HG03097 (cell line): Measurements from ENCODE around the gene RHOXF1.
"Not testable (repeated sequence)": the region's sequence is repeated elsewhere in the genome, so short reads cannot be mapped to it uniquely, and the experiment has no call there.

Experiments used
- ATAC-seq: cut with Tn5 transposase; IDR thresholded peaks from one replicate; pipeline ENCODE4 v1.9.1; 2021; ENCODE audit not compliant: unreplicated experiment, low FRiP score

The RHOXF1 gene

DNA sequence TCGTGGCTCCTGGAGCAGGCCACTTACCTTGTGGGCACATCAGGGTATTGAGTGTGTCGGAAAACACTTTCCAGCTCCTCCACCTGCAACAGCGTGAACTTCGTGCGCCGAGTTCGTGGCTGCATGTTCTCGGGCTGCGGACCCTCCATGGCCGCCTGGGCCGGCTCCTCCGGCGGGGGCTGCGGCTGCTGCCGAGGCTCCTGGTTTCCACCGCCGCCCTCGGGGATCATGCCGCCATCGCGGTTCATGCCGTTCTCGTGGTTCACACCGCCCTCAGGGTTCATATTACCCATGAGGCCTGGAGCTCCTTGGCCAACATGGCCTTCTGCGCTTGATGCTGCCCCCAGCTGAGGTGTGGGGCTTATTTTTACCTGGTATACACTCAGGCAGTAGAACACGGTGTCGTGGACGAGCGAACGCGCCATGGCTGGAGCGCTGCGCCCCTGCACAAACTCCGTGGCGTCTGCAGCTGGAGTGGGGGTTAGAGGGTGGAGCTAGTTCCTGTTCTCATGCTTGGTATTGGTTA is at the start of gene RHOXF1:
Gene RHOXF1, minus strand, starts transcription at position 476 of the 526 bp plus-strand sequence. Its CDS starts 51 bp downstream, at position 425.
- ATAC-seq = no peak

- not testable (repeated sequence) for ATAC-seq
Observed at GRCh38 chrX:120159086-120159485, 43.4 kb upstream of the RHOXF1 start.

DNA sequence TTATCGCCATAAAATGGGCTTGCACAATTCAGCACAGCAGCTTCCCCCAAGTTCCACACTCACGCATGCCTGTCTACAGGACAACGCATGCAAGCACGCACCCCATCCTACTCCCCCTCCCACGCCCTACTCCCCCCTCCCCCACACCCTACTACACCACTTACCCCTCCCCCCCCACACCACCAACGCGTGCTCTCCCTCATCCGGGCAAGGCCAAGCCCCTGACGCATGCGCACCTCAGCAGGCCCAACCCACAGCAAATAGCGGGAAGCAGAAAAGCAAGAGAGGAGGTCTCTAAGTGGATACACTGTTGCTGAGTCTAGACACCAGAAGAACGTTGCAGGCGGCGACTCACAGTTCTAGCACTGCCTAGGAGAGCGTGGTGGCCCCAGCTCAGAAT is 42.6 kb upstream of the RHOXF1 start, which contains the start of gene RHOXF2:
Gene RHOXF2, plus strand, starts transcription at position 301 of the 400 bp plus-strand sequence. CDS start 138 bp downstream, outside the sequence.
- ATAC-seq = not testable (repeated sequence)

GRCh38 chrX:120150109-120150744 is 34.5 kb upstream of the RHOXF1 start:
- ATAC-seq = not testable (repeated sequence)

GRCh38 chrX:120147537-120147936 is 31.8 kb upstream of the RHOXF1 start:
- no peak for ATAC-seq

GRCh38 chrX:120146323-120146722 is 30.6 kb upstream of the RHOXF1 start:
- not testable (repeated sequence) for ATAC-seq

- ATAC-seq = no peak
Observed at GRCh38 chrX:120145295-120145925, 29.7 kb upstream of the RHOXF1 start.

GRCh38 chrX:120144178-120144844 is 28.6 kb upstream of the RHOXF1 start:
- ATAC-seq = no peak

DNA sequence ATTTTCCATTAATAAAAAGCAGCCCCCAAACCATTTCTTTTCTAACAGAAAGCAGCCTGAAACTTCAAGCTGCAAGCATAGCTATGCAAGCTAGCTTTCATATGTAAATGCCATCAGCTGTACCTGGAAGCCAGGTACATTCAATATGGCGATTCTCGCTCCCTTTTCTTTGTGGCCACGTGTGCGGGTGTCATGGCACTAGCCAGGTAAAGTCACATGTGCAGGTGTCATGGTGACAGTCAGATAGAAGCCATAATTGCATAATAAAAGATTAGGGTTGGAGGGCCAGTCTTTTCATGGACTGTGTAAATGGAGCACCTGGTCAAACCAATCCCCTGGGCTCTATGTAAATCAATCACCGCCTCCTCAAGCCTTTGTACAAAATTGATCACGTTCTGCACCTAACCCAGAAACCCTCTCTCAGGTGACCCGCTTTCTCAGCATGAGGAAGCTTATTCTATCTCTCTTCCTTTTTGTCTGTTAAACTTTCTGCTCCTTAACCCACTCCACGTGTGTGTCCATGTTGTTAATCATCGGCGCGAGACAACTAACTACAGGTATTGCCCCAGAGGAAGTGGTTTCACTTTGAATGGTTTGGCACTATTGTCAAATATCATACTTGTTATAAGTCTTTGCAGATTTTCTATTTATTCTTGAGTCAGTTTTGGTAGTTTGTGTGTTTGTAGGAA is 24.7 kb upstream of the RHOXF1 start:
- ATAC-seq = no peak

GRCh38 chrX:120137439-120137838 is 21.7 kb upstream of the RHOXF1 start:
- ATAC-seq = no peak

DNA sequence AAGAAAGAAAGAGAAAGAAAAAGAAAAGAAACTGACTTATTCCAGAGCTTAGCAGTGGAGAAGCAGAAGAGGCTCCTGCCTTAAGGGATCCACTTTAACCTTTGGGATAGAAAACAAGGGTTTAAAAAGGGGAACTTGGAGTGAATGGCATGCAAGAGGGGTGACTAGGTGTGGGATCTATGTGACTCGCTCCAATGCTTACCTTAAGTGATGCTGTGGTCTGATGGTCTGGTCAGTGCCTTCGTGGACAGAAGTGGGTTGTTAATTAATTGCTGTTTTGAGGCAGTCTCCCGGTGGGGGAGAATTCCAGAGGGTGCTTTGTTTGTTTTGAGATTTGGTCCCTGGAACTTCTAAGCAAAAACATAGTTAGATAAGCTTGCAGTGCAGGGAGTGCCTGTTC is 21.1 kb upstream of the RHOXF1 start:
- ATAC-seq = no peak

DNA sequence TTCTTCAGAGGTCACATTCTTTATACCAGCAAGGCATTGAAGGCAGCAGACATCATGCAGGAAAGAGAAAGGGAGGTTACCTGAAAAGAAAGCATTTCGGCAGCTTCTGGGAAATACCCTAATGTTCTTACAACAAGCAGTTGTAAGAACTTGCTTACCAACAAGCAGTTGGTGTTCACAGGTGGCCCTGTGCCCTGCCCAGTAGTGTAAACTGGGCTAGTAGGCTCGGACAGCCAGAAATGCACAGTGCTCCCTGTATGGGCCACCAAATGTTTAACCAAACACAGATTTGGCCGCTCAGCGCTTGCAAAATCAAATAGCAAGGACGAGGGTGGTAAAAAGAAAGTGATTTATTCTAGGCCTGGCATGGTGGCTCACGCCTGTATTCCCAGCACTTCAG is 20.4 kb upstream of the RHOXF1 start:
- no peak for ATAC-seq

DNA sequence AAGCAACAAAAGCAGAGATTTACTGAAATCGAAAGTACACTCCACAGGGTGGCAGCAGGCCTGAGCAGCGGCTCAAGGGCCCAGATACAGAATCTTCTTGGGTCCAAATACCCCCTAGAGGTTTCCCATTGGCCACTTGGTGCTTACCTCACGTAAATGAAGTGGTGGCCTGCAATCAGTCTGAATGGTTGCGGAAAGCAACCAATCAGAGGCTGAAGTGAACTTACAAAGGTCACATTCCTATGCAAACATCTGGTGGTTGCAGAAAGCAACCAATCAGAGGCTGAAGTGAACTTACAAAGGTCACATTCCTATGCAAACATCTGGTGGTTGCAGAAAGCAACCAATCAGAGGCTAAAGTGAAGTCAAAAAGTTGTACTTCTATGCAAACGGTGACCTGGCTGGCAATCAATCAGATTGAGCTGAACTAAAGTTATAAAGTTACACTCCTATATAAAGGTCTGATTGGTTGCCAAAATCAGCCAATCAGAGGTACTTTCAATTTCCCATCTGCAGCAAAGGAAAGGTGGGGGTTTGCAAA is 12.7 kb upstream of the RHOXF1 start:
- ATAC-seq = not testable (repeated sequence)

- ATAC-seq = no peak
Observed at GRCh38 chrX:120125444-120125843, 9.7 kb upstream of the RHOXF1 start.

GRCh38 chrX:120120223-120120622 is 4.5 kb upstream of the RHOXF1 start:
- no peak for ATAC-seq

DNA sequence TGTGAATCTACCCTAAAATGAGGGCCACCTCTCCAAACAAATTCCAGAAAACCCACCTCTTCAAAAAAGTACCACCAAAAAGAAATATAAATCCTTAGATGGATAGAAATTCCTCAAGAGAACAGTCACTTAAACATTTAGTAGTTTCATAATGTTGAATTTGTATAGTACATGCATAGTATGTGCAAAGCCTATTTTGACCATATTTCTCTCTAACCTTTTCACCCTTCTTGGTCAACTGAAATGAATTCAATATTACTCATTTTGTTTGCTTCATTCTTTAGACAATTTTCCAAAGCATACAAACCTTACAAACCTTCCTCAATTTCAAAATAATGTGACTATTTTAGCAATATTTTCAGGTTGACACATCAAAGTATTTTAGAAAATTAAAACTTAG is 4.1 kb downstream of the RHOXF1 start:
- no peak for ATAC-seq

DNA sequence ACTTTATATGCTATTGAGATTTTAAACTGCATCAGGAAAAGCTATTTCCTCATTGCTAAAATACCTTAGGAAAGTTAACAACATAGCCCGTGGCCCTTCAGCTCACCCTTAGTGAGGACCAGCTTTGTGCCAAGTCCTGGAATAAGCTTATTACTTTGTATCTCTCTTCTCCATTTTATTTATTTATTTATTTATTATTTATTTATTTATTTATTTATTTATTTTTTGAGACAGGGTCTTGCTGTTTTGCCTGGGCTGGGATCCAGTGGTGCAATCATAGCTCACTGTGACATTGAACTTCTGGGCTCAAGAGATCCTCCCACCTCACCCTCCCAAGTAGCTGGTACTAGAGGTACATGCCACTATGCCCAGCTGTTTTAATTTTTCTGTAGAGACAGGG is 6.3 kb downstream of the RHOXF1 start:
- no peak for ATAC-seq

DNA sequence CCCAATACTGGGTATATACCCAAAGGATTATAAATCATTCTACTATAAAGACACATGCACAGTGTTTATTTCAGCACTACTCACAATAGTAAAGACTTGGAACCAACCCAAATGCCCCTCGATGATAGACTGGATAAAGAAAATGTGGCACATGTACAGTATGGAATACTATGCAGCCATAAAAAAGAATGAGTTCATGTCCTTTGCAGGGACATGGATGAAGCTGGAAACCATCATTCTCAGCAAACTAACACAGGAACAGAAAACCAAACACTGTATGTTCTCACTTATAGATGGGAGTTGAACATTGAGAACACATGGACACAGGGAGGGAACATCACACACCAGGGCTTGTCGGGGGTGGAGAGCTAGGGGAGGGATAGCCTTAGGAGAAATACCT is 11.0 kb downstream of the RHOXF1 start:
- ATAC-seq = not testable (repeated sequence)

DNA sequence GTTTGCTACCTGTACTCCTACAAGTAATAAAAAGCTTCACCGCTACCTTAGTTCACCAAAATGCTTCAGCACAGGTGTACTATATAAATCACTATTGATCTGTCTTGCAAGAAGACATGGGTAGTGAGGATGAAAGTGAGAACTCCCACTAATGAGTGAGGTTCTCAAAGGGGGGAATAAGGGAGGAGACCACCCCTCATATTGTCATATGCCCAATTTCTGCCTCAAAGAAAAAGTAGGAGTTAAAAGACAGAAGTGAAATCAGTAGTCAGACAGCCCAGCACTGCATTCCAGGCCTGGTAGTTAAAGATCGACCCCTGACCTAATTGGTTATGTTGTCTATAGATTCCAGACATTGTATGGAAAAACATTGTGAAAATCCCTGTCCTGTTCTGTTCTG is 14.7 kb downstream of the RHOXF1 start:
- not testable (repeated sequence) for ATAC-seq

DNA sequence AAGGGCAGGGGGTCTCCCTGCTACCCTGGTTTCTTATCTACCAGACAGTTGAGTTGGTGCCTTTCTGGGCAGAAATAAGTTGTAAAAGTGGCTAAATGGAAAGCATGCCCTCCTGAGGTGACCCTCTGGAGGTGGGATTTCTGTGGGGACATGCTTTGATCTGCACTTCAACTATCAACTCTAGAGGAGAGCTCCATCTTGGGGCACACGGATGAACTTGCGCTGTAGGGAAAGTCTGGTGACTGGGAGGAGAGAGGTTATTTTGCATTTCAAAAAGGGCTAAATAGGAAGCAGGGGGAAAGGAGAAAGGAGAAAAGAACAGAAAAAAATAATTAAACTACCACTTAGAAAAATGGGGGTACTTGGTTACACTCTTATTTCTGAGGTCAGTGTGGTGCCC is 25.5 kb downstream of the RHOXF1 start:
- ATAC-seq = no peak
